Spleen (tissue), 11 donors: Measurements from ENCODE around the gene MAOB. TPM values are rescaled to one million over a fixed set of nuclear protein-coding genes. Genes with fewer than 3 reads are reported as not detected.

Experiments
- DNase-seq: peaks from one replicate; pipeline ENCODE4 v3.0.0-alpha.2; 2020
- H3K27ac ChIP-seq, 8 donors: fragments of 200-600 bp; sonication (generic) in 7 of 8; 1 replicate in 4 of 8; 2 replicates in 4 of 8; pipeline versions ENCODE4 v1.5.0 to v1.8.0; 2016 to 2021; ENCODE audit warnings: inconsistent platforms in 4 of 8, mild to moderate bottlenecking in 4 of 8, moderate library complexity in 1 of 8
- H3K27me3 ChIP-seq, 7 donors: fragments of 200-600 bp; sonication (generic) in 6 of 7; replicated peaks in 1 of 7; 1 replicate in 4 of 7; 2 replicates in 3 of 7; pipeline versions ENCODE4 v1.5.0 to v1.8.0; 2016 to 2021; ENCODE audit warnings: inconsistent platforms in 3 of 7, mild to moderate bottlenecking in 1 of 7
- H3K36me3 ChIP-seq, 6 donors: fragments of 200-600 bp; sonication (generic) in 5 of 6; 1 replicate in 4 of 6; 2 replicates in 2 of 6; pipeline versions ENCODE4 v1.5.0 to v1.8.0; 2016 to 2021; ENCODE audit warnings: inconsistent platforms in 2 of 6
- H3K4me1 ChIP-seq, 6 donors: fragments of 200-600 bp; sonication (generic) in 5 of 6; 1 replicate in 3 of 6; 2 replicates in 3 of 6; pipeline versions ENCODE4 v1.5.0 to v1.8.0; 2016 to 2021; ENCODE audit warnings: inconsistent platforms in 3 of 6
- H3K4me3 ChIP-seq, 8 donors: fragments of 200-600 bp; sonication (generic) in 7 of 8; 1 replicate in 4 of 8; 2 replicates in 4 of 8; pipeline versions ENCODE4 v1.5.0 to v1.8.0; 2016 to 2021; ENCODE audit warnings: inconsistent platforms in 4 of 8, mild to moderate bottlenecking in 4 of 8, moderate library complexity in 2 of 8
- H3K9me3 ChIP-seq, 8 donors: fragments of 200-600 bp; sonication (generic) in 7 of 8; 1 replicate in 4 of 8; 2 replicates in 4 of 8; pipeline versions ENCODE4 v1.5.0 to v1.8.0; 2016 to 2021; ENCODE audit warnings: inconsistent platforms in 4 of 8
- POLR2A ChIP-seq, 3 donors: fragments of 450-650 bp; IDR thresholded peaks; one replicate each; pipeline ENCODE4 v1.5.1; 2017; ENCODE audit warnings: antibody characterized with exemption in 3 of 3, mild to moderate bottlenecking in 1 of 3
- POLR2AphosphoS5 ChIP-seq, 3 donors: sonication (generic); formaldehyde crosslinking; IDR thresholded peaks; one replicate each; pipeline ENCODE4 v1.5.1; 2017; ENCODE audit warnings: antibody characterized with exemption in 3 of 3
- WGBS, 5 donors: extraction: QIAGEN DNeasy Blood & Tissue Kit in 3 of 5; methylation state at CpG; one replicate each; pipeline versions ENCODE4 v1.1.5 to v1.1.7; 2013 to 2018; 5-methylcytosine and 5-hydroxymethylcytosine counted together
- intact Hi-C: fragments of 100-400 bp; cut with DNase I; formaldehyde crosslinking; loops from one replicate; pipeline ENCODE4 v1.15.0; 2023; ENCODE audit warnings: low total_unique reads
- polyA plus RNA-seq, 3 donors: library from polyadenylated mRNA; stranded (reverse); fragments of 200-250 nt; gene quantifications; one replicate each; pipeline ENCODE4 v1.2.1, GENCODE V29; 2013
- total RNA-seq, 7 donors: library from RNA; depleted of rRNA in 3 of 7; stranded (reverse); fragments of >200 nt in 3 of 7; fragmentation: NEBNext Ultra II Directional in 4 of 7; extraction: Animal tissue kit (Norgen Biotek cat#: 25700) in 4 of 7; gene quantifications; one replicate each; pipeline versions ENCODE4 v1.1.0 to v1.2.1, GENCODE V29; 2016 to 2021
- TF ChIP-seq, protein P1 (sequence below), 11 experiments: fragments of 200-600 bp in 7 of 11; fragments of 450-650 bp in 4 of 11; sonication (generic) in 4 of 11; IDR thresholded peaks in 8 of 11; conservative IDR thresholded peaks in 3 of 11; 1 replicate in 7 of 11; 2 replicates in 4 of 11; pipeline versions ENCODE4 v1.4.0 to v1.8.0; 2016 to 2021; ENCODE audit warnings: antibody characterized with exemption in 11 of 11, inconsistent platforms in 4 of 11, mild to moderate bottlenecking in 1 of 11
- donor health status: healthy with polysubstance abuse.
- donor health status: DM: no; HTN: no; CAD: no; lungs with moderate emphysema.
- donor health status: DM: no; HTN: no; CAD: no.
- donor health status: Bipolar disorder and iron deficiency.
- donor health status: healthy.
- donor health status: DM: no; HTN: no; CAD: no.
- donor health status: DM: yes; HTN: yes; CAD: no.

Gene MAOB
- total and polyA plus RNA-seq, 10 donors, result 0.60 to 8.7 (median 1.6) TPM

DNA sequence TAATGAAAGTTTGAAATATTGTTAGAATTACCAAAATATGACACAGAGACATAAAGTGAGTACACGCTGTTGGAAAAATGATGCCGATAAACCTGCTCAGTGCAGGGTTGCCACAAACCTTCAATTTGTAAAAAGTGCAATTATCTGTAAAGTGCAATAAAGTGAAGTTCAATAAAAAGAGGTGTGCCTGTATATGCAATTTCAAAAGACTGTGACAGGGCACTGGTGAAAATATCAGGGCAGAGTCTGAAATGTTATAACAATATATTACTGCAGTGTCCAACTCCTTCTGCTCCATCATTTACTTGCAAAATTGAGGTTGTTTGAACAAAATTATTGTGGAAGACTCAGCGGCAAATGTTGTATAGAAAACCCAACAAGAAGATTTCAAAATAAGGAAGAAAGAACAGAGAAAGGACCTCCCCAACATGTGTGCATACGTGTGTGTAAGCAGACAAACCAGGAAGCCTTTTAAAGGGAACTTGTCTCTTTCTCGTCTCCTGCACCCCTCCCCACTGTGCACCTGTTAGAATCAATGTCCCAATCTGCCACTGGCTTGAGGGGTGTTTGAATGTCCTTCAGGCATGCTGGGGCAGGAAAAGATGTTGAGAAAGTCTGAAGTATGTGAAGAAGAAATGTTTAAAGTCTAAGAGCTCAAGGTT, 96.2 kb downstream of the MAOB start:
- TF ChIP-seq POLR2A (IDR thresholded peaks at IDR 0.05), result no peak
- H3K27me3 ChIP-seq, result peaks cover 0 to 5% (median 0%) of the 10 kb centered on the region in 7 donors
- H3K36me3 ChIP-seq, result no peaks in the 10 kb centered on the region
- H3K9me3 ChIP-seq, result peaks cover 0 to 4% (median 0%) of the 10 kb centered on the region in 8 donors
- no peaks in the 10 kb centered on the region for H3K4me1 ChIP-seq
- intact Hi-C loops, result no loop called here
- no peak overlapping the region for H3K27ac ChIP-seq
- H3K4me3 ChIP-seq, result no peak overlapping the region
- no peak for DNase-seq
- 69 to 84% (median 76%) methylated on average over 5 of the region's 5 CpGs for WGBS, 5 donors

DNA sequence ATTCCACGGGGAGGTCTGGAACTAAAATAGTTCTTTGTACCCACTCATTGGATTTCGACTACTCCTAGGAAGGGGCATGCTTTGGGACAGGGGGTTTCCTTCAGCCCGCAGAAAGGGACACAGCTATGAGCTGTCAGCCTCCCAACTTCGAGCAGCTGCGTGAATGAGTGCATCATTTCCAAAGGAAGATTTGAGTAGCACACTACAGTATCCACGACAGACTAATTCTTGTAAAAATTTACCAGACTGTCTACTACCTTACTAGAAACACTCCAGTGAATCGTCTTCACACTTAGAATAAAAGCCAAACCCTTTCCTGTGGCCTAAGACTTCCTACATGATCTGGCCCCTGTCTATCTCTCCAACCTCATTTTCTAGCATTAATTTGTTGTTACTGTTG, 124.2 kb downstream of the MAOB start:
- TF ChIP-seq POLR2AphosphoS5 (IDR thresholded peaks at IDR 0.05), result no peak
- TF ChIP-seq, protein P1, sequence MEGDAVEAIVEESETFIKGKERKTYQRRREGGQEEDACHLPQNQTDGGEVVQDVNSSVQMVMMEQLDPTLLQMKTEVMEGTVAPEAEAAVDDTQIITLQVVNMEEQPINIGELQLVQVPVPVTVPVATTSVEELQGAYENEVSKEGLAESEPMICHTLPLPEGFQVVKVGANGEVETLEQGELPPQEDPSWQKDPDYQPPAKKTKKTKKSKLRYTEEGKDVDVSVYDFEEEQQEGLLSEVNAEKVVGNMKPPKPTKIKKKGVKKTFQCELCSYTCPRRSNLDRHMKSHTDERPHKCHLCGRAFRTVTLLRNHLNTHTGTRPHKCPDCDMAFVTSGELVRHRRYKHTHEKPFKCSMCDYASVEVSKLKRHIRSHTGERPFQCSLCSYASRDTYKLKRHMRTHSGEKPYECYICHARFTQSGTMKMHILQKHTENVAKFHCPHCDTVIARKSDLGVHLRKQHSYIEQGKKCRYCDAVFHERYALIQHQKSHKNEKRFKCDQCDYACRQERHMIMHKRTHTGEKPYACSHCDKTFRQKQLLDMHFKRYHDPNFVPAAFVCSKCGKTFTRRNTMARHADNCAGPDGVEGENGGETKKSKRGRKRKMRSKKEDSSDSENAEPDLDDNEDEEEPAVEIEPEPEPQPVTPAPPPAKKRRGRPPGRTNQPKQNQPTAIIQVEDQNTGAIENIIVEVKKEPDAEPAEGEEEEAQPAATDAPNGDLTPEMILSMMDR (IDR thresholded peaks at IDR 0.05 in 8 of 11, conservative IDR thresholded peaks at IDR 0.05 in 3 of 11), result no peak
- no peak for TF ChIP-seq POLR2A (IDR thresholded peaks at IDR 0.05)
- H3K4me1 ChIP-seq, result no peaks in the 10 kb centered on the region
- no peaks in the 10 kb centered on the region for H3K9me3 ChIP-seq
- DNase-seq, result no peak
- no peak overlapping the region for H3K27ac ChIP-seq
- no peak overlapping the region for H3K4me3 ChIP-seq
- H3K27me3 ChIP-seq, result peaks cover 0 to 6% (median 0%) of the 10 kb centered on the region in 7 donors
- intact Hi-C loops, result no loop called here
- WGBS, 5 donors, result 62 to 88% (median 79%) methylated on average over 7 of the region's 7 CpGs
- H3K36me3 ChIP-seq, result no peaks in the 10 kb centered on the region

DNA sequence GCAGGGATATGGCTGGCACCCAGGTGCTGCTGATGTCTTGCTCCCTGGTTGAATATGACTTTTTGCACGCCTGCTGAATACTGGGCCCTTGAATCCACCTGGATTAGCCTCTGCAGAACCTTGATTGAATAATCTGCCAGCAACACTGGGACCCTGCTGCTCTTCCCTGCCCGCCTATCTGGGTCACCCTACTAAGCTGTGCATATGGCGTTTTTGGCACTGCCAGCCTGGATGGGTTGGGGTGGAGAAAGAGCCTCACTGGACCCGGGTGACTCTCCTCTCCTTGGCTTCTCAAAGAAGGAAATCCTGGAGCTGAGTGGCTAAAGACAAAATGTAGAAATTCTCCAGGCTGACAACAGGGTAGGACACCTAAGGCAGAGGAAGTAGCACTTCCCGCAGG, 126.2 kb downstream of the MAOB start:
- Histone ChIP-seq H3K27ac (no peak overlapping the region), H3K27me3 (peaks cover 0 to 6% (median 0%) of the 10 kb centered on the region in 7 donors), H3K36me3 (no peaks in the 10 kb centered on the region), H3K9me3 (no peaks in the 10 kb centered on the region), H3K4me3 (no peak overlapping the region), H3K4me1 (no peaks in the 10 kb centered on the region)
- intact Hi-C loops, result no loop called here
- TF ChIP-seq POLR2A (IDR thresholded peaks at IDR 0.05) (no peak), POLR2AphosphoS5 (IDR thresholded peaks at IDR 0.05) (no peak)
- TF ChIP-seq, protein P1 (IDR thresholded peaks at IDR 0.05 in 8 of 11, conservative IDR thresholded peaks at IDR 0.05 in 3 of 11), result no peak
- WGBS, 5 donors, result 68 to 97% (median 87%) methylated on average over 5 of the region's 5 CpGs
- DNase-seq, result no peak

DNA sequence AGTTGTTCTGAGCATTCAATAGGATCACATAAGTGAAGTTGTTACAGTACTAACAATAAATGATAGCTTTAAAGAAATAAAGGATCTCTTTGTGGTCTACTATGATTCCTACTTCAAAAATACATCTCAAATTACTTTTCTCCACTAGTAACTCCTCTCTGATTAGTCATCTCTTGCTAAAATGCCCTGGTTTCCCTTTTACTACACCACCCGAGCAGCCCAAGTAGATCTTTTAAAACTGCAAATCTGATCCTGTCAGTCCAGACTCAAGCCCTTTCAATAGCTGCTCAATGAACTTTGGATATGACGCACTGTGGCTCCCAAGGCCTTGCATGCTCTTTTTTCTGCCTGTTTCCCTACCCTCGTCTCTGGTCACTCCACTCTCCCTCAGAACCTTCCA, 128.6 kb downstream of the MAOB start:
- TF ChIP-seq, protein P1 (IDR thresholded peaks at IDR 0.05 in 8 of 11, conservative IDR thresholded peaks at IDR 0.05 in 3 of 11), result no peak
- intact Hi-C loops, result no loop called here
- no peak overlapping the region for H3K4me3 ChIP-seq
- 51 to 82% (median 68%) methylated on average over 3 of the region's 3 CpGs for WGBS, 5 donors
- DNase-seq, result no peak
- H3K27ac ChIP-seq, result no peak overlapping the region
- peaks cover 0 to 6% (median 0%) of the 10 kb centered on the region in 7 donors for H3K27me3 ChIP-seq
- H3K36me3 ChIP-seq, result no peaks in the 10 kb centered on the region
- H3K4me1 ChIP-seq, result peaks cover 0 to 9% (median 0%) of the 10 kb centered on the region in 6 donors
- no peaks in the 10 kb centered on the region for H3K9me3 ChIP-seq
